ENCODE data around the gene TMPRSS7. TPM values are rescaled to one million over a fixed set of nuclear protein-coding genes. Genes with fewer than 3 reads are reported as not detected.

Gene TMPRSS7
- polyA plus RNA-seq, 1 of the 3 experiments (the other 2 are of a cell fraction), result 0.02 TPM

DNA sequence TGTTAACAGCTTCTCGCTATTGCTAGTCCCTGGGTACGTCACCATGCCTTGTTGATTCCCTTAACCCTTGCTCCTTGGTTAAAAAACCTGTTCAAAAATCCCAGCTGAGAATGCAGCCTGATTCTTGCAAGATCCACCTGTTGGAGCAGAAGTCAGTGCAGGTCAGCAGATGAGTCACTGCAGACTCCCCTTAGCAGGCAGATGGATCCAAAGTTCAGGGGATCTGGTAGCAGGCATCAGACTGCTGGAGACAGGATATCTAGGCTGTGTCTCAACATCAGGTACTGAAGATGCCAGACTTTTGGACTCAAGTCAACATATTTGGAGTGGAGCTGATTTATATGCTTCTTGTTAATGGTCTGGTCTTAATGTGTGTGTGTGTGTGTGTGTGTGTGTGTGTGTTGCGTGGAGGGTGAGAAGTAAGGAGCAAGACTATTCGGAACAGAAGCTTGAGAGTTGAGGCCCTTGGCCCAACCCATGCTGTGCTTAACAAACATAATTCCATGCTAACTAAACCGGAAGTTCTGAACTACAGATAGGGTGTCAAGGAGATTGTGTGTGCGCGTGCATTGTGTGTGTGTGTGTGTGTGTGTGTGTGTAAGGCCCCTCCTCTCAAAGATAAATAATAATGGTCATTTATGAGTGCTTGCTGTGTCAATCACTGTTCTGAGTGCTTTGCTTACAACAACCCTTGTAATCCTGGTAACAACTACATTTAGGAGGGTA, 50.6 kb downstream of the TMPRSS7 start (continued):
- no peak for TF ChIP-seq FOXM1 (IDR thresholded peaks at IDR 0.05; ENCODE audit: low read depth)
- TF ChIP-seq NRF1 (IDR thresholded peaks at IDR 0.05; ENCODE audit: low read depth, low read length), result no peak
- no peak for TF ChIP-seq RAD21 (IDR thresholded peaks at IDR 0.05; ENCODE audit: low read length)

DNA sequence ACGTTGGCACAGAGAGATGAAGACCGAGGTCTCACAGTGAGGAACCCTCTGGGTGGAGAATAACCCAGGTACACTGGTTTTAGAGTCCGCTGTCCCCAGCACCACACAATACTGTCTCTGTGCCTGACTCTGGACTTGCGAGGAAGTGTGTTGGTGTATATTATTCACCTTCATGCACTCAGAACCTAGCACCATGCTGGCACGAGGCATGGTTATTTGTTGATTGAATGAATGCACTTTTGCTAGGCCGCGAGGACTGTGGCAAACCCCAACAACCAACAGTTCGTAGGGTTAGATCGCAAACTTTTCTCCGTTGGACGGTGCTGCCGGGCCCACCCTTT, 51.2 kb downstream of the TMPRSS7 start:
- peaks cover 5 to 10% of the 10 kb centered on the region in 2 experiments; a peak in 2 of 4 replicates for H3K4me1 ChIP-seq (ENCODE audit: control insufficient read depth in 1 of 2, insufficient read depth in 2 of 2, low read depth in 1 of 2, low read length in 1 of 2)
- TF ChIP-seq POLR2AphosphoS5 (IDR thresholded peaks at IDR 0.05; ENCODE audit: low read depth, low read length), result no peak
- no peak for TF ChIP-seq TAF1 (IDR thresholded peaks at IDR 0.05; ENCODE audit: borderline replicate concordance, low read depth, low read length)
- TF ChIP-seq RAD21 (IDR thresholded peaks at IDR 0.05; ENCODE audit: low read length), result no peak
- no peak for TF ChIP-seq MXI1 (IDR thresholded peaks at IDR 0.05; ENCODE audit: low read depth, low read length)
- no peak for TF ChIP-seq MEF2A (IDR thresholded peaks at IDR 0.05; ENCODE audit: borderline replicate concordance, low read depth)
- TF ChIP-seq EZH2phosphoT487 (IDR thresholded peaks at IDR 0.05; ENCODE audit: borderline replicate concordance, low read depth), result no peak
- TF ChIP-seq, protein P1, sequence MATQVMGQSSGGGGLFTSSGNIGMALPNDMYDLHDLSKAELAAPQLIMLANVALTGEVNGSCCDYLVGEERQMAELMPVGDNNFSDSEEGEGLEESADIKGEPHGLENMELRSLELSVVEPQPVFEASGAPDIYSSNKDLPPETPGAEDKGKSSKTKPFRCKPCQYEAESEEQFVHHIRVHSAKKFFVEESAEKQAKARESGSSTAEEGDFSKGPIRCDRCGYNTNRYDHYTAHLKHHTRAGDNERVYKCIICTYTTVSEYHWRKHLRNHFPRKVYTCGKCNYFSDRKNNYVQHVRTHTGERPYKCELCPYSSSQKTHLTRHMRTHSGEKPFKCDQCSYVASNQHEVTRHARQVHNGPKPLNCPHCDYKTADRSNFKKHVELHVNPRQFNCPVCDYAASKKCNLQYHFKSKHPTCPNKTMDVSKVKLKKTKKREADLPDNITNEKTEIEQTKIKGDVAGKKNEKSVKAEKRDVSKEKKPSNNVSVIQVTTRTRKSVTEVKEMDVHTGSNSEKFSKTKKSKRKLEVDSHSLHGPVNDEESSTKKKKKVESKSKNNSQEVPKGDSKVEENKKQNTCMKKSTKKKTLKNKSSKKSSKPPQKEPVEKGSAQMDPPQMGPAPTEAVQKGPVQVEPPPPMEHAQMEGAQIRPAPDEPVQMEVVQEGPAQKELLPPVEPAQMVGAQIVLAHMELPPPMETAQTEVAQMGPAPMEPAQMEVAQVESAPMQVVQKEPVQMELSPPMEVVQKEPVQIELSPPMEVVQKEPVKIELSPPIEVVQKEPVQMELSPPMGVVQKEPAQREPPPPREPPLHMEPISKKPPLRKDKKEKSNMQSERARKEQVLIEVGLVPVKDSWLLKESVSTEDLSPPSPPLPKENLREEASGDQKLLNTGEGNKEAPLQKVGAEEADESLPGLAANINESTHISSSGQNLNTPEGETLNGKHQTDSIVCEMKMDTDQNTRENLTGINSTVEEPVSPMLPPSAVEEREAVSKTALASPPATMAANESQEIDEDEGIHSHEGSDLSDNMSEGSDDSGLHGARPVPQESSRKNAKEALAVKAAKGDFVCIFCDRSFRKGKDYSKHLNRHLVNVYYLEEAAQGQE (IDR thresholded peaks at IDR 0.05; ENCODE audit: low read depth, low read length), result no peak
- TF ChIP-seq GABPA (IDR thresholded peaks at IDR 0.05; ENCODE audit: low read depth), result no peak
- no peak for TF ChIP-seq RCOR1 (IDR thresholded peaks at IDR 0.05; ENCODE audit: low read length)
- TF ChIP-seq TEAD4 (IDR thresholded peaks at IDR 0.05; ENCODE audit: borderline replicate concordance, insufficient read depth), result no peak
- TF ChIP-seq SIN3A (IDR thresholded peaks at IDR 0.05; ENCODE audit: borderline replicate concordance, low read depth, low read length), result no peak
- peak overlapping the region; percentile 81; the same call in 1 of the 2 replicates for H3K9ac ChIP-seq
- peak overlapping the region; percentile 99 for H2AFZ ChIP-seq (ENCODE audit: low read depth)
- peaks cover 35% of the 10 kb centered on the region for H3K79me2 ChIP-seq (ENCODE audit: insufficient read depth)
- H3K4me3 ChIP-seq (ENCODE audit: low read depth in 2 of 2, low read length in 1 of 2), result peak overlapping the region; percentile 60 to 69
- no peaks in the 10 kb centered on the region for H3K36me3 ChIP-seq (replicated peaks in 1 of 2; ENCODE audit: control insufficient read depth in 1 of 2, insufficient read depth in 2 of 2, low read length in 1 of 2)
- 43% methylated on average over 11 of the region's 12 CpGs for WGBS (ENCODE audit: low lambda C conversion rate)
- no peaks in the 10 kb centered on the region for H4K20me1 ChIP-seq (ENCODE audit: insufficient read depth)
- no peaks in the 10 kb centered on the region for H3K9me2 ChIP-seq
- DNase-seq, result no peak
- ChIA-PET CTCF (no interaction called here), POLR2A (no interaction called here)
- no peaks in the 10 kb centered on the region for H3K9me3 ChIP-seq
- peak overlapping the region; percentile 86 for H3K4me2 ChIP-seq
- H3K27ac ChIP-seq (ENCODE audit: low read depth in 2 of 2, low read length in 1 of 2), result no peak overlapping the region
- no peaks in the 10 kb centered on the region for H3K27me3 ChIP-seq (ENCODE audit: insufficient read depth)
- H3F3A ChIP-seq (replicated peaks; ENCODE audit: insufficient read depth), result peaks cover 8% of the 10 kb centered on the region

Measured in SK-N-SH (cell line).